ENCODE data around the gene GPS1.
"Not testable (repeated sequence)": the region's sequence is repeated elsewhere in the genome, so short reads cannot be mapped to it uniquely, and the experiment has no call there.

The GPS1 gene

DNA sequence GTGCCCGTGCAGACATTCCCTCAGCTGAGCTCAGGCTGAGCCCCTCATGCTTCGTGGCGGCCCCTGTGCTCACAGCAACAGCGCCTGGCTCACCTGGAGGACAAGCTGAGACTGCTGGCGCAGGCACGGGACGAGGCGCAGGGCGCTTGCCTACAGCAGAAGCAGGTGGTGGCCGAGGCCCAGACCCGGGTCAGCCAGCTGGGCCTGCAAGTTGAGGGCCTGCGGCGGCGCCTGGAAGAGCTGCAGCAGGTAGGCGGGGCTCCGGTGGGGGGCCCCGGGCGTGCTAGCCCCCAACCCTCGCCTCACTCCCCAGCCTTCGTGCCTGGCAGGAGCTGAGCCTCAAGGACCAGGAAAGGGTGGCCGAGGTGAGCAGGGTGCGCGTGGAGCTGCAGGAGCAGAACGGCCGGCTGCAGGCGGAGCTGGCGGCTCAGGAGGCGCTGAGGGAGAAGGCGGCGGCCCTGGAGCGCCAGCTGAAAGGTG lies 21.7 kb upstream of the GPS1 start:
- no peak for DNase-seq

DNA sequence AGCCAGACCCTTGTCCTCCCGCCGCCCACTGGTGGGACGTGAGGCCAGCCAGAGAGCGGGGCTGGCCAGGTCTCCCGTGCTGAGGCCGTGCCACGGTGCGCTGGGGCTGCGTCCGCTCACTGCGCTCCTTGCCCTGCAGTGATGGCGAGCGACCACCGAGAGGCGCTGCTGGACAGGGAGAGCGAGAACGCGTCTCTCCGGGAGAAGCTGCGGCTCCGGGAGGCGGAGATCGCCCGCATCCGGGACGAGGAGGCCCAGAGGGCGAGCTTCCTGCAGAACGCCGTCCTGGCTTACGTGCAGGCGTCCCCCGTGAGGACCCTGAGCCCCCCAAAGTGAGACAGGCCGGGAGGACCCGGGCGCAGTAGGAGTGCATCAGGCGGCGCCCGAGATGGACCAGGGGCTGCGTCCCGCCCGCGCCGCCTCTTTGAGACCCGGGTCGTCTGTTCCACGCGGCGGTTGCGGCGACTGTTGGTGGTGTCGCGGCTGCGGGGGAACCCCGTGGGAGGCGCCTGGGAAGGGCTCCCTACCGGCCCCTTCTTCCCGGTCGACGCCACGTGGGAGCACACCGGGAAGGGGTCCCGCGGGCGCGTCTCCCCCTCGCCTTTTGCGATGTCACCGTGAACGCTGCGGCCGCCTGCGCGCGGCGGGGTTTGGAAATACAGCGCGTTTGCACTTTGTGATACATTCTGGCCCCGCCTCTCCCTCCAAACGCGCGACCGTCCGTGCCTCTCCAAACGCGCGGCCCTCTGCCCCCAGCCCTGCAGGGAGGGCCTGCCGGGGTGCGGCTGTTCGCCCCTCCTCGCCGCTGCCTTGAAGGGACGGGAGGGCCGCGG lies 21.0 kb upstream of the GPS1 start:
- peak; percentile 69 for DNase-seq

DNA sequence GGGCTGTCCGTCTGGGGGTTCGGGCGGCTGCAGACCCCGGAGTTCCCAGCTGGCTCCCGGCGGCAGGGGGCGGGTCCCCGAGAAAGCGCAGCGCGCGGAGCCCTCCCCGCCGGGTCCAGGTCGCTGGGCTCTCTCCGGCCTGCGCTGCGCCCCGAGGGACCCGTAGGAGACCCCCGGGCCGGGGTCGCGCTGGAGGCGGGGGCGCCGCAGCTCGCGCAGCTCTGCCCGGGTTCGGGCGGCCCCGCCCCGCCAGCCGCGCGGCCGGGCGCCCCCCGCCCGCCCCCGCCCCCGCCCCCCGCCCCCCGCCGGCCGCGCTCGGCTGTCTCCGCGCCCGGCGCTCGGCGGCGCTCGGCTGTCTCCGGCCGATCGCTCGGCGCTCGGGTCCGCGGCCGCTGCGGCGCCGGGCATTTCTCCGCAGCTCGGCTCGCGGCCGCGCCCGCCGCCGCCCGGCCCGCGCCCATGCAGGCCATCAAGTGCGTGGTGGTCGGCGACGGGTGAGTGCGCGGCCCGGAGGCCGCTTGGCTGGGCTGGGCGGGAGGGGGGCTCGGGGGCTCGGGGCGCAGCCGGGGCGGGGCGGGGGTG lies 20.3 kb upstream of the GPS1 start, which contains the start of gene RAC3:
TSS of gene RAC3 (plus strand) at position 376 of the 582 bp plus-strand sequence. CDS start at position 460, 84 bp downstream.
- no peak for DNase-seq

DNA sequence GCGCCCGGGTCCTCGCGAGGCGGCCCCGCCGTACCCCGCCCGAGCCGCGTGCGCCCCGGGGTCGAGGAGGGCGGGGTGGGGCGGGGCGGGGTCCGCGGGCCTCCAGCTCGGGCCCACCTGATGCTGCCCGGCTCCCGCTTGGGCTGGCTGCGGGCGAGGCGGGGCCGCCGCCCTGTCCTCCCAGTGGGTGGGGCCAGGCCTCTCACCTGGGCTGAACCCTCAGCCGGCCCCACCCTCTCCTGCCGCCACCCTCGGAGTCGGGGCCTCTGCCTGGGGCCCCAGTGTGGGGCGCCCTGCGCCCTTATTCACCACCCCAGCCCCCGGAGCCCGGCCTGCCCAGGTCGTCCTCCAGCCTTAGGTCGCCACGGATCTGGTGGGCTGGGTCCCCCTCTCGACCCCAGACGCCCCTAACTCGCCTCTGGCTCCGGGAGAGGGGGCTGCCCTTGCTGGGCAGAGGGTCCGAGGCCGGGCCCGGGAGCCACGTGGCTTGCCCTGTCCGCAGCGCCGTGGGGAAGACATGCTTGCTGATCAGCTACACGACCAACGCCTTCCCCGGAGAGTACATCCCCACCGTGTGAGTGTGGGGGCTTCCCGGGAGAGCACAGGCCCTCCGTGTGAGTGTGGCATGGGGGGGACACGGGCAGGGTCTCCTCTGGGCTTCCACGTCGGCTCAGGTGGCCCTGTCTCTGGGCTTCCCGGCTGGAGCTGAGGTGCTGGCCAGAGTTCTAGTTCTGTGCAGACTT lies 19.6 kb upstream of the GPS1 start:
- DNase-seq: no peak

DNA sequence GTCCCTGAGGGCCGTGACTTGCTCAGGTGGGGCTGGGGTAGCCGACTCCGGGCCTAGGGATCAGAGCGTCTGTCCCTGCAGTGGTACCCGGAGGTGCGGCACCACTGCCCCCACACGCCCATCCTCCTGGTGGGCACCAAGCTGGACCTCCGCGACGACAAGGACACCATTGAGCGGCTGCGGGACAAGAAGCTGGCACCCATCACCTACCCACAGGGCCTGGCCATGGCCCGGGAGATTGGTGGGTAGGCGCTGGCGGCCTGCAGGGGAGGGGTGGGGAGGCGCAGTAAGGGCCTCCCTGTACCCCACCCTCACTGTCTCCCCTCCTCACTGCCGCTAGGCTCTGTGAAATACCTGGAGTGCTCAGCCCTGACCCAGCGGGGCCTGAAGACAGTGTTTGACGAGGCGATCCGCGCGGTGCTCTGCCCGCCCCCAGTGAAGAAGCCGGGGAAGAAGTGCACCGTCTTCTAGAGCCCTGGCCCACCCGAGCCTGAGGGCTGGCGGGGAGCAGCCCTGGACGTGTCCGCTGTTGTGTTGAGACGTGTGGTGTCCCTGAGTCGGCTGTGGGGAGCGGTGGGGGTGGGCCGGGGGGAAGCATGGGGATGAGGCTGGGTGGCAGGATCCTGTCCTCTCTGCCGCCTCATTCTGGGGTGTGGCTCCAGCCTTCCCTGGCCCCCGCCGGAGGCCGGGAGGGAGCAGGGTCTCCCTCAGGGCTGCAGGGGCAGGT lies 18.2 kb upstream of the GPS1 start:
- DNase-seq: no peak

DNA sequence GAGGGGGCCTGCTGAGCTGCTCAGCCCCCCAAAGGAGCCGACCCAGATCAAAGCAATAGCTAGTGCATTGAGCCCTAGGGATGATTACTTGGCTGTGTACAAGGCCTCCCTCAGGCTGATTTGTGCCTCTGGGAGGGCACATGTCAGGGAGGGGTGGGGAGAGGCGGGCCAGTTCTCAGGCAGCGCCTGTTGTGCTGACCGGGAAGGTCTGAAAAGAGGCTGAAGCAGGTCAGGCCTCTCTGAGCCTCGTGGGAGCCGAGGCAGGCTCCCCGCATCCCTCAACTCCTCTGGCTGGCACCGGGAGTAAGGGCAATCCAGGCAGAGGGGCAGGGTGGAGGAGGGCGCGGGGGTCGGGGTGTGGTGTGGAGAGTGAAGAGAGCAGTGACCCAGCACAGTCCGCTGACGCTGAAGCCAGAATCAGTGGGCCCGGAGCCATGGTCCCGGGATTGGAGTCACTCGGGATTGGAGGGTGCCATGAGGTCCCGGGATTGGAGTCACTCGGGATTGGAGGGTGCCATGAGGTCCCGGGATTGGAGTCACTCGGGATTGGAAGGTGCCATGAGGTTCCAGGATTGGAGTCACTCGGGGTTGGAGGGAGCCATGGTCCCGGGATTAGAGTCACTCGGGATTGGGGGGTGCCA lies 17.2 kb upstream of the GPS1 start:
- DNase-seq: no peak

DNA sequence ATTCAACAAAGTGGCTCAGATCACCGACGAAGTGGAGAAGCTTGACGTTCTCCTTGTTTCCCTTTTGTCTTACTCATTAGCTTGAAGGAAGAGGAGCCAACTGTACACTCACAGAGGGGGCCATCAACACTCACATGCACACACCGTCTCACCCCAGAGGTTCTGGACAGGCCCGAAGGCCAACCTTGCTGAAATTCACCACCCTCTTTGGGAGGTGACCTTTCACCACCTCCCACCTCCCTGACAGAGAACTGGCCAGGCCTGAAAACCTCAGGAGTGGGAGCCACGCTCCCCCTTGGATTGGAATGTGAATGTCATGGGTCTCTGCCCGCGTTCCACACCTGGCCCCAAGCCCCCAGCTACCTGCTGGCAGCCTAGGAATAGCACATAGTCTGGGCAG lies 16.2 kb upstream of the GPS1 start:
- no peak for DNase-seq

DNA sequence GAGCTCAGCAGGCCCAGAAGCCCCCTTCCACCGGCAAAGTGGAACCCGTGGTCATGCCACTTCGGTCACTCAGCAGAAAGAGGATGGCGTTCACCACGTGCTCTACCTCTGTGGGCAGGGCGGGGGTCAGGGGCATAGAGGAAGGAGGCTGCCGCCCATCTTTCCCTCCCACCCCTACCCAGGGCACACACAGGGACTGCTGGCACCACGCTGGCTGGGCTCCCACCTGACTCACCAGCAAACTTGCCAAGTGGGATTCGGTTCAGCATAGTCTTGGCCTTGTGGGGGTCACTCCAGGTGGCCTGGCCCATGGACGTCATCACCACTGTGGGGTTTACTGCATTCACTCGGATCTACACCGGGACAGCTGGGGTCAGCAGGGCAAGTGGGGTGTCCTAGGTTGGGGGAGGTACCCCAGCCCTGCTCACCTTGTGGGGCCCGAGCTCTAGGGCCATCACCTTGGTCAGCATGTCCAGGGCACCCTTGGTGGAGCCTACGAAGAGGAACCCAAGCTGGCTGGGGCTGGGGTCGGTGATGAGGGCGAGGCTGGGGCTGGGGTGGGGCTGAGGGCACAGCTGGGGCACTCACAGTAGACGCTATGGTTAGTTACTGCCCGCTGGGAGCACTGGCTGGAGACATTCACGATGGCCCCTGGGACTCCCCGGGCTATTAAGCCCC lies 15.6 kb upstream of the GPS1 start:
- no peak for DNase-seq

DNA sequence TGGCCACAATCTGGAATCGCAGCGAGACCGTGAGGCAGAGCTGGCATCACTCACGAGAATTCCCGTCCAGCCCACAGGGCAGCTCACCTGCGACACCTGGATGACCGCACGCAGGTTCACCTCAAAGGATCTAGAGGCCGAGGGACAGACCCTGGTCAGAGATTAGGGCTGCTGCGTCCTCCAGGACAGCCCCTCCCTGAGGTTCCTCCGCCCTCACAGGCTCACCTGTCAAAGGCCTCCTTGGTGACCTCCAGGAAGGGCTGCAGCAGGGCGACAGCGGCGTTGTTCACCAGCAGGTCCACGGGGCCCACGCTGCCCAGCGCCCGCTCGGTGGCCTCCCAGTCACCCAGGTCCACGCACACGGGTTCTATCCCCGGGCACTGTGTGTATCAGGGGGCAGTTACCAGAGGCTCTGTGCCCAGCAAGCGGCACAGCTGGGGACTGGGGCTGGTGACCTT lies 15.0 kb upstream of the GPS1 start:
- no peak for DNase-seq

DNA sequence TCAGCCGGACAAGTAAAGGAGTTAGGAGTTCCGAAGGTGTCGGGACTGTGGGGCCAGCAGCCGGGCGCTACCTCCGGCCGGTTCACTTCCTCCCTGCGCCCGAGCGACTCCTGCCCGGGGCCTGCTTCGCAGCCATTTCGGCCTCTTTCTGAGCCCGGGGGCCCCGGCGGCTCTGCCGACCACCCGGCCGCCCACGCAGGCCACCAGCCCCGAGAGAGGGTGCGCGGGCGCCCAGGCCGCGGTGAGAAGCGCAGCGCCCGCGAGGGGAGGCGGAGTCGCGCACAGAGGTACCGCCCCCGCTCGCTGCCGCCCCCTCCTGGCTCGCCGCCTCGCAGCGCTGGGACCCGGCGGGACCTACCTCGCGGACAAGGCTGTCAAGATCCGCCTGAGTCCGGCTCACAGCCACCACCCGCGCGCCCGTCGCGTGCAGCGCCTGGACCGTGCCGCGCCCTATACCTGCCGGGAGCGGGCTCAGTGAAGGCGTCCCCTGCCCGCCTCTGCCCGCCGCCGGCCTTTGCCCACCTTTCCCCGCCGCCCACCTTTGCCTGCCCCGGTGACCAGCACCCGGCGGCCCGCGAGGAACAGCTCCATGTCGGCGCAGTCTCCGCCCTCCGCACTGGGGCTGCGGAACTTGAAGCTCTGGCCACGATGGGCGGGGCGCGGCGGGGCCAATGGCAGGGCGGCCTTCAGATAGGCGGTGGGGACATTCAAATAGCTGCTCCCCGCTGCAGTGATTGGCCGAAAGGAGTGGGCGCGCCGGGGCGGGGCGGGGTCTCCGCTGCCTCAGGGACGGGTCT lies 14.4 kb upstream of the GPS1 start, which contains the start of gene DCXR:
TSS of gene DCXR (minus strand) at position 606 of the 797 bp plus-strand sequence. CDS start at position 591, 15 bp downstream.
- DNase-seq: peak; percentile 94

DNA sequence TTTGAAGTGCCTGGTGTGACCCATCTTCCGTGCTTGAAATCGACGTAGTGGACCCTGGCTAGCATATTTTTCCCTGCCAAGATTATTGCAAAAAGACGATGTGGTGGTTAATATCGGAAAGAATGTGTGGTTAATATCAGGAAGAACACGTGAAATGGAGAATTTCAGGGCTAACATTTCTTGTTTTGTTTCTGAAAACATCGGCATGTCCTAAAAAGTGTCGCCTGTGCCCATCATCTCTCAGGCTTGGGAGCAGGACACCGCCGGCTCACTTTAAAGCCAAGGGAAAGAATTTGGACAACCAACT lies 13.9 kb upstream of the GPS1 start:
- no peak for DNase-seq

DNA sequence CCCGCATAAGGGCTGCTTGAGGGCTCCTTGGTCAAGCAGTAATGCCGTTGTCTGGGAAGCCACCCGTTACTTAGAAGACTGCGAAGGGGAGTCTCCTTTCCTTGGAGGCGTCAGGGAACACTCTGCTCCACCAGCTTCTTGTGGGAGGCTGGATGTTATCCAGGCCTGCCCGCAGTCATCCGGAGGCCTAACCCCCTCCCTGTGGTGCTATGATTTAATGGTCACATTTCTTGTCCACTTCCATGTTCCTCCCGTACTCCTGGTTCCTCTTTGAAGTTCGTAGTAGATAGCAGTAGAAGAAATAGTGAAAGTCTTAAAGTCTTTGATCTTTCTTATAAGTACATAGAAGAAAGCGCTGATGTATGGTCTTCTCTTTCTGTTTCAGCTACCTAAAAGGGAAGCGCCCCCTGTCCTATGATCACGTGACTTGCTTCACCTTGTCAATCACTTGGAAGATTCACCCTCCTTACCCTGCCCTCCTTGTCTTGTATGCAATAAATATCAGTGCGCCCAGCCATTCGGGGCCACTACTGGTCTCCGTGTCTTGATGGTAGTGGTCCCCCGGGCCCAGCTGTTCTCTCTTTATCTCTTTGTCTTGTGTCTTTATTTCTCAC lies 12.8 kb upstream of the GPS1 start:
- DNase-seq: not testable (repeated sequence)

DNA sequence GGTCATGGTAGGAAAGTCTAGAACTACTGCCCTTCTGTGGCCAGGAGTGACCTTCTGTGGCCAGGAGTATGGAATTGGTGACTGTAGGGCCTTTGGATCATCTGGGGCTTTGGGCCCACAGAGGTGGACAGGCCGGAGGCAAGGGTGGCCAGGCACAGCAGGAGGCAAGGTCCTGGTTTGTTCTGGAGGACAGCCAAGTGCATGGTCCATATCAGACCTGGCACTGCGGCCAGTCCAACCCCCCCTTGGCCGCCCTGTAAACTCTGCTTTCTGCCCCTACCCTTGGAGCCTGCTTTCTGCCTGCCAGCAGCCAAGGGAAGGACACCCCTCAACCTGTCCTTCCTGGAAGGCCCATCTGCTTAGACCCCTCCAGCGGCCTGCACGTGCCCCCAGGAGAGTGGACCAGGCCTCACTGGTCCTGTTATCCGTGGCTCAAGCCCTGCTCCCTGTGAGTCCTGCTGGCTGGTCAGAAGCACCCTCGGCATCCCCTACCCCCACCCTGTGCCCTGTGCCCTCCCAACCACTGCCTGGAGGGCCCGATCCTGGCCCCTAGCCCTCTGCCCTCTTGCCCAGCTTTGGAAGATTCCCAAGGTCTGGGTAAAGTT lies 11.9 kb upstream of the GPS1 start:
- DNase-seq: no peak

DNA sequence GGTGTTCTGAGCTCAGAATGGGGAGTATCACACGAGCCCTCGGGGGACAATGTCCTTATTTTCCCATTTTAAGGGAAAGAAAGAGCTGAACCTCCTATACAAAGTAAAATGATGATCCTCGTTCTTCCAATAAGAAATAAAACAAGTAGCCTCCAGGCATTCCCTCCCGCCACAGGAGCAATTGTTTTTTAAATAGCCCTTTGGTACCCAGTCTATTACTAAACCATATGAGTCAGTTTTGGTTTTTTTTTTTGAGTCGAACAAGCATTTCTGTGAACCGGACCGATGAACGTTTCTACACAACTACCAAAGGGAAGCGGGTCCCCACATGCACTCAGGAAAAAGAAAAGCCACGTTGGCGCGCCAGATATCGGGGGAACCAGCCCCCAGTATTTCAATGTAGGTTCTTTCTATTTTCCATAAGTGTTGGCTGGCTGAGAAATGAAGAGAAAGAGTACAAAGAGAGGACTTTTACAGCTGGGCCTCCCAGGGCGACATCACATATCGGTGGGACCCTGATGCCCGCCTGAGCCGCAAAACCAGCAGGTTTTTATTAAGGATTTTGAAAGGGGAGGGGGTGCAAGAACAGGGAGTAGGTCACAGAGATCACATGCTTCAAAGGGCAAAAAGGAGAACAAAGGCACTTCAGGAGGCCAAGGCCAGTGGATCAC lies 10.4 kb upstream of the GPS1 start:
- DNase-seq: no peak

DNA sequence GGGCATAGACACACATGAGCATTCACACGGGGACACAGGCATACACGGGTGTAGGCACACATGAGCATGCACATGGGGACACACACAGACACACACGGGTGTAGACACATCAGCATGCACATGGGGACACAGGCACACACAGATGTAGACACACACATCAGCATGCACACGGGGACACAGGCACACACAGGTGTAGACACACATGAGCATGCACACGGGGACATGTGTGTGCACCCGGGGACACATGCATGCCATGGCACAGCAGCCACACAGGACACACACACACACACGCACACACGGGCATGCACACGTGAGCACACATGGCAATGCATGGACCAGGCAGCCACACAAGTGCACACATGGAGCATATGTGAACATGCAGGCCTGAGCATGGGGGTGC lies 9.0 kb upstream of the GPS1 start:
- no peak for DNase-seq

DNA sequence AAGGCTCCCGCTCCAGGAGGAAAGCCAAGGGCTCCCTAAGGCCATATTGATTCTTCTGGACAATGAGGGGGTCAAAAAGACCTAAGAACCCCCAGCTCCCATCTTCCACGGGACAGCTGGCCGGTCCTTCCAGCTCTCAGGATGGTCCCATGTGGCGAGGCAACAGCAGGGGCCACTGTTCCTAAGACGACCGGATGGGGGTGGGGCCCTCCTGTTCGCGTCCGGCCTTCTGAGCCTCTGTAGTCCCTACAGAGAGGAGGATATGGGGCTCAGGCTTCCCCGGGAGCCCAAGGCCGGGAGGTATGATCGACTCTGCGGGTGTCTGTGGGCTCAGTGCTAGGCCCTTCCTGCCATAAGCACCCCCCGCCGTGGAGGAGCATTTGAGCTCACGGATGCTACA lies 8.2 kb upstream of the GPS1 start:
- DNase-seq: no peak

DNA sequence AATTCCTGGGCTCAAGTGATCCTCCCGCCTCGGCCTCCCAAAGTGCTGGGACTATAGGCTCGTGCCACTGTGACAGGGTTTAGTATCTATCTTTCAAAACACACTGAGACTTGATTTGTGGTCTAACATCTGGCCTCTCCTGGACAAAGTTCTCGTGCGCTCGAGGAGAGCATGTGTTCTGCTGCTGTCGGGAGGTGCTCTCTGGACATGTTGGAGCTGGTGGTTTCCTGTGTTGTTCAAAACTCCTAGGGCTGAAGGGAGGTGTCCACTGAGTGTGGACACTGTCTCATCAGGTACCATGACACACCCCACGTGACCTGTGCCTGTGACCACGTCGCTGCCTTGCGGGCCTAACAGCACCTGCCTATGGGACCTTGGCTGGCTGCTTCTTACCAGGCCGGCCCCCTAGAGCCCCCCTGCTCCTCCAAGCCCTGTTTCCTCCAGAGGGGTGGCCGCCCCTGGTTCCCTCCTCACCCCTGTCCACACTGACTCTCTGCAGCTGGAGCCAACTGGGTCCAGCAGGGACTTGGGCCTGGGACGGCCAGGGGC lies 5.7 kb upstream of the GPS1 start:
- no peak for DNase-seq

DNA sequence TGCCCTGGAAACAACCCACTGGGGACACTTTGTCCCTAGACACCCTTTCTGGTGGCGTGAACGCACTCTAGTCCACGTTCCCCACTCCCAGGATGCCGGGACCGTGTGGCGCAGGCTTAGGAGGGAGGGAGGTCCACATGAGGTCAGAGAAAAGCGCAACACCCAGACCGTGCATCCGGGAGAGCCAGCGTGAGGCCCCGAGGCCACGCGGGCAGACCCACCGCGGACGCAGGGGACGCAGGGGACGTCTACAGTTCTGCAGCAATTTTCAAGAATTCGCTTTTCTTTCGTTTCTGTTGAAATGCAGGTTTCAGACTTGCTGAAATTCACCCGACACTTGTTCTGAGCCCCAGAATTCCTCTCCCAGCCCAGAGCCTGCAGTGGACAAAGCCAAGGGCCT lies 4.8 kb upstream of the GPS1 start:
- no peak for DNase-seq

DNA sequence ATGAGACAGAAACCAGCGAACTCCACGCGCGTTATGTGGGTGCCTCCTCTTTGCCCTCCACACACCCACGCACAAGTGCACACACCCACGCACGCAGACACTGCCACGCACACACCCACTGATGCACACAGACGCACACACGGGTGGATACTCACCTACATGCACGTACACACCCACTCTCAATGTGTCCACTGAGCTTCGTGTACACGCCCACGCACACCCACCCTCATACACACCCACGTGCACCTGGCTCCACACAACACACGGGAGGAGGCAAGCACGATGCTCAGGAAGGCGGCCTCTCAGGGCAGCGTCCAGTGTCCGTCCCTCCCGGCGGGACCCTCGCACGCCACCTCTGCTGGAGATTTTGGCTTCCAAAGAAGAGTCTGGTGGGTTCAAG lies 4.3 kb upstream of the GPS1 start:
- DNase-seq: no peak

Data from fibroblast of upper back skin (primary cell).